ENCODE results near the gene WDR49.

GRCh38 chr3:167587651-167588050 lies 66.1 kb downstream of the WDR49 start:
- TF ChIP-seq CTCF (IDR thresholded peaks at IDR 0.05 in 2 of 3, conservative IDR thresholded peaks at IDR 0.05 in 1 of 3; ENCODE audit: borderline replicate concordance in 1 of 3, insufficient read depth in 1 of 3, low read depth in 2 of 3, low read length in 2 of 3), result no peak
- TF ChIP-seq POLR2A (IDR thresholded peaks at IDR 0.05; ENCODE audit: borderline replicate concordance, extremely low read depth, insufficient read depth, insufficient read length), result no peak
- no peak for TF ChIP-seq SP1 (IDR thresholded peaks at IDR 0.05; ENCODE audit: low read depth)
- TF ChIP-seq EZH2 (IDR thresholded peaks at IDR 0.05), result no peak
- TF ChIP-seq YY1 (IDR thresholded peaks at IDR 0.05; ENCODE audit: extremely low read depth, insufficient replicate concordance, low read depth, low read length), result no peak
- TF ChIP-seq ATF3 (IDR thresholded peaks at IDR 0.05), result no peak
- TF ChIP-seq SIN3A (IDR thresholded peaks at IDR 0.05; ENCODE audit: low read depth), result no peak
- no peak for TF ChIP-seq ZBTB33 (IDR thresholded peaks at IDR 0.05; ENCODE audit: extremely low read depth, insufficient replicate concordance, low read length)
- no peak for TF ChIP-seq POLR2AphosphoS5 (IDR thresholded peaks at IDR 0.05; ENCODE audit: low read depth, low read length)
- no peak for TF ChIP-seq RAD21 (IDR thresholded peaks at IDR 0.05; ENCODE audit: low read depth)
- no peak for TF ChIP-seq FOSL1 (IDR thresholded peaks at IDR 0.05; ENCODE audit: low read depth)
- TF ChIP-seq EZH2phosphoT487 (IDR thresholded peaks at IDR 0.05; ENCODE audit: borderline replicate concordance), result no peak
